ENCODE data around the gene SUCLG1. TPM values are rescaled to one million over a fixed set of nuclear protein-coding genes. Genes with fewer than 3 reads are reported as not detected.
"Not testable (repeated sequence)": the region's sequence is repeated elsewhere in the genome, so short reads cannot be mapped to it uniquely, and the experiment has no call there.

The SUCLG1 gene
- total RNA-seq, 1 experiment from 2014 or later, result 59.8 TPM

- DNase-seq (ENCODE audit: low read depth, low spot score), result no peak
- TF ChIP-seq SIN3A (IDR thresholded peaks at IDR 0.05; ENCODE audit: borderline replicate concordance, insufficient read depth, low read depth, low read length) (no peak), REST (IDR thresholded peaks at IDR 0.05; ENCODE audit: insufficient read depth in 1 of 2, low read depth in 2 of 2, low read length in 1 of 2) (no peak), POLR2AphosphoS5 (IDR thresholded peaks at IDR 0.05; ENCODE audit: low read depth, low read length) (no peak), CTCF (IDR thresholded peaks at IDR 0.05) (no peak), TCF7L2 (IDR thresholded peaks at IDR 0.05; ENCODE audit: low read depth, low read length) (no peak)
- no peaks in the 10 kb centered on the region for H3K9me3 ChIP-seq (ENCODE audit: control insufficient read depth, insufficient read depth, low read depth, low read length)
- H3K27ac ChIP-seq (ENCODE audit: low read length), result no peak overlapping the region
- no peaks in the 10 kb centered on the region; the same call in 1 of the 2 replicates for H3K27me3 ChIP-seq (ENCODE audit: control insufficient read depth, insufficient read depth, low read length)
- H3K36me3 ChIP-seq (ENCODE audit: control insufficient read depth, insufficient read depth, low read length), result no peaks in the 10 kb centered on the region
- no peak overlapping the region for H3K4me3 ChIP-seq (ENCODE audit: low read depth in 2 of 2, low read length in 2 of 2)
- BruUV-seq (replicated peaks), result no TSS peak
- ATAC-seq, result no peak
- no peaks in the 10 kb centered on the region for H3K4me1 ChIP-seq (ENCODE audit: control insufficient read depth, insufficient read depth, low read length)
- intact Hi-C loops (cut with micrococcal nuclease; ENCODE audit: unreplicated experiment) (no loop called here), in situ Hi-C loops (cut with HindIII; ENCODE audit: low pct_unique_long_range_greater_than_20kb, low sequenced_read_pairs) (no loop called here)
- ChIA-PET POLR2A (no interaction called here), CTCF (no interaction called here)
Observed at GRCh38 chr2:84409531-84409930, 49.5 kb downstream of the SUCLG1 start.

- H3K4me1 ChIP-seq (ENCODE audit: control insufficient read depth, insufficient read depth, low read length); POLR2A ChIA-PET; BruUV-seq (replicated peaks); H3K36me3 ChIP-seq (ENCODE audit: control insufficient read depth, insufficient read depth, low read length); H3K9me3 ChIP-seq (ENCODE audit: control insufficient read depth, insufficient read depth, low read depth, low read length); DNase-seq (ENCODE audit: low read depth, low spot score); H3K27me3 ChIP-seq (ENCODE audit: control insufficient read depth, insufficient read depth, low read length); H3K27ac ChIP-seq (ENCODE audit: low read length); ATAC-seq; H3K4me3 ChIP-seq (ENCODE audit: low read depth in 2 of 2, low read length in 2 of 2); in situ Hi-C loops (cut with HindIII; ENCODE audit: low pct_unique_long_range_greater_than_20kb, low sequenced_read_pairs); intact Hi-C loops (cut with micrococcal nuclease; ENCODE audit: unreplicated experiment); CTCF ChIA-PET: not testable (repeated sequence)
Observed at GRCh38 chr2:84402111-84402510, 57.0 kb downstream of the SUCLG1 start.

GRCh38 chr2:84399839-84400238, 59.2 kb downstream of the SUCLG1 start:
- in situ Hi-C loops (cut with HindIII; ENCODE audit: low pct_unique_long_range_greater_than_20kb, low sequenced_read_pairs); ATAC-seq; H3K4me1 ChIP-seq (ENCODE audit: control insufficient read depth, insufficient read depth, low read length); H3K27ac ChIP-seq (ENCODE audit: low read length); H3K4me3 ChIP-seq (ENCODE audit: low read depth in 2 of 2, low read length in 2 of 2); BruUV-seq (replicated peaks); intact Hi-C loops (cut with micrococcal nuclease; ENCODE audit: unreplicated experiment); DNase-seq (ENCODE audit: low read depth, low spot score); H3K36me3 ChIP-seq (ENCODE audit: control insufficient read depth, insufficient read depth, low read length); CTCF ChIA-PET; H3K27me3 ChIP-seq (ENCODE audit: control insufficient read depth, insufficient read depth, low read length); POLR2A ChIA-PET; H3K9me3 ChIP-seq (ENCODE audit: control insufficient read depth, insufficient read depth, low read depth, low read length): not testable (repeated sequence)
